HG02798 (cell line): ENCODE data around the gene TRO.

Experiments used
- ATAC-seq: cut with Tn5 transposase; IDR thresholded peaks from one replicate; pipeline ENCODE4 v1.9.1; 2021; ENCODE audit warnings: mild to moderate bottlenecking; ENCODE audit not compliant: unreplicated experiment, poor library complexity

Gene TRO, protein sequence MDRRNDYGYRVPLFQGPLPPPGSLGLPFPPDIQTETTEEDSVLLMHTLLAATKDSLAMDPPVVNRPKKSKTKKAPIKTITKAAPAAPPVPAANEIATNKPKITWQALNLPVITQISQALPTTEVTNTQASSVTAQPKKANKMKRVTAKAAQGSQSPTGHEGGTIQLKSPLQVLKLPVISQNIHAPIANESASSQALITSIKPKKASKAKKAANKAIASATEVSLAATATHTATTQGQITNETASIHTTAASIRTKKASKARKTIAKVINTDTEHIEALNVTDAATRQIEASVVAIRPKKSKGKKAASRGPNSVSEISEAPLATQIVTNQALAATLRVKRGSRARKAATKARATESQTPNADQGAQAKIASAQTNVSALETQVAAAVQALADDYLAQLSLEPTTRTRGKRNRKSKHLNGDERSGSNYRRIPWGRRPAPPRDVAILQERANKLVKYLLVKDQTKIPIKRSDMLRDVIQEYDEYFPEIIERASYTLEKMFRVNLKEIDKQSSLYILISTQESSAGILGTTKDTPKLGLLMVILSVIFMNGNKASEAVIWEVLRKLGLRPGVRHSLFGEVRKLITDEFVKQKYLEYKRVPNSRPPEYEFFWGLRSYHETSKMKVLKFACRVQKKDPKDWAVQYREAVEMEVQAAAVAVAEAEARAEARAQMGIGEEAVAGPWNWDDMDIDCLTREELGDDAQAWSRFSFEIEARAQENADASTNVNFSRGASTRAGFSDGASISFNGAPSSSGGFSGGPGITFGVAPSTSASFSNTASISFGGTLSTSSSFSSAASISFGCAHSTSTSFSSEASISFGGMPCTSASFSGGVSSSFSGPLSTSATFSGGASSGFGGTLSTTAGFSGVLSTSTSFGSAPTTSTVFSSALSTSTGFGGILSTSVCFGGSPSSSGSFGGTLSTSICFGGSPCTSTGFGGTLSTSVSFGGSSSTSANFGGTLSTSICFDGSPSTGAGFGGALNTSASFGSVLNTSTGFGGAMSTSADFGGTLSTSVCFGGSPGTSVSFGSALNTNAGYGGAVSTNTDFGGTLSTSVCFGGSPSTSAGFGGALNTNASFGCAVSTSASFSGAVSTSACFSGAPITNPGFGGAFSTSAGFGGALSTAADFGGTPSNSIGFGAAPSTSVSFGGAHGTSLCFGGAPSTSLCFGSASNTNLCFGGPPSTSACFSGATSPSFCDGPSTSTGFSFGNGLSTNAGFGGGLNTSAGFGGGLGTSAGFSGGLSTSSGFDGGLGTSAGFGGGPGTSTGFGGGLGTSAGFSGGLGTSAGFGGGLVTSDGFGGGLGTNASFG (N-terminal part only)

DNA sequence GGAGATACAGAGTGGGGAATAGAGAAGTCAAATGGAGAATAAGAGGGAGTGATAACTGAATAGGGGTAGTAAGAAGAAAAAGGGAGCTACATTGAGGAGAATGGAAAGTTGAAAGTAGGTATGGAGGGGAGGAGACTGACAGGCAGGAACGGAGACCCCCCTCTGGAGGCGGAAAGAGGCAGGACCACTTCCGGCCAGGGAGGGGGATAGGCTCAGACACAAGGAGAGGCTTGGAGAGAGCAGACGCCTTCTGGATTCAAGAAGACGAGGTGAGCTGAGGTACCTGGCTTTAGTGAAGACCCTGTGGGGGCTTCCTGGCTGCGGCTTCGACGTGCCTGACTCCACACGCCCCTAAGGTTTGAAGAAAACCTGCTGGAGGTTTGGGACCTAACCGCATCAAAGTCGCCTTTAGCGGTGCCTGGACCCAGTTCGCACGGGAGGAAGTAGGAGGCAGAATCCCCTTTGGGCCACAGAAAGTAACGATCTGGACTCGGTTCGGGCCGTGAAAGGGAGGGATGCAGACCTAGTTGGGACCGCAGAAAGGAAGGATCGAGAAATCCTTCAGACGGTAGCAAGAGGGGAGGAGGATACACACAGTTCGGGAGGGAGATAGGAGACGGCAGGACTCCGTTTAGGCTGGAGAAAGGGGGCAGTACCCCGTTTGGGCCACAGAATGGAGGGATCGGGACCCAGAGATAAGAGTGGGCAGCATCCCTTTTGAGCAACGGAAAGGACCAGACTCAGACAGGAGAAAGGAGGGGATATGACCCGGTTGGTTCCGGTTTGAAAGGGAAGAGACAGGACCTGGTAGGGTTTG is at the start of gene TRO:
Gene TRO, plus strand, starts transcription at position 215 of the 817 bp plus-strand sequence. CDS start 1,423 bp downstream, outside the sequence.
- ATAC-seq: peak; percentile 28

DNA sequence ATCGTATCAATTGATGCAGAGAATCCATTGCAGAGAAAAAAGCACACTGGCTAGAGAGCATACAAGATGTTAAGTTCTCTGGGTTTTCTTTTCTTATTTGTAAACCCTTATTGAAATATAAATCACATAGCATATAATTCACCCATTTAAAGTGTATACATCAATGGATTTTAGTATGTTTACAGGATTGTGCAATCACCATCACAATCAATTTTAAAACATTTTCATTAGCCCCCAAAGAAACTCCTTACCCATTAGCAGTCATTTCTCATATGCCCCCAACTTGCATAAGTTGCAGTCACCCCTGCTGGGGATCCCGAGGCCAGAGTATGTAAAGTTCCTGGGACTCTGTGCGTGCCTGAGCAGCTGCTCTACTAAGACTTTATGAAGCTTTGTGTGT is 34.9 kb upstream of the TRO start:
- no peak for ATAC-seq

DNA sequence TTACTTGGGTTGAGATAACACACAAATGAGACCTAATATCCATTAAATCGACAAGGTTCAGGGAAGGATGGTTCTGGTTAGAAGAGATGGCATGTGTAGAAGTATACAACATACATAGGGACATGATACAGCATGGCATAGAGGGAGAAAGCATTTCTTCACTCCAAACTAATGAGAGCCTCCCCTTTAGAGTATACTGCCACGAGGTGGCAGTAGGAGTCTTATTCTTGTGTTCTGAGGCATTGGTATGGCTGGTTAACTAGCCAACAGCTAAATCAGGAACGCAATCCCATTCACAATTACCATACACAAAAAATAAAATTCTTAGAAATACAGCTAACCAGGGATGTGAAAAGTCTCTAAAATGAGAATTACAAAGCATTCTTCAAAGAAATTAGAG is 29.1 kb upstream of the TRO start:
- ATAC-seq: peak; percentile 43

DNA sequence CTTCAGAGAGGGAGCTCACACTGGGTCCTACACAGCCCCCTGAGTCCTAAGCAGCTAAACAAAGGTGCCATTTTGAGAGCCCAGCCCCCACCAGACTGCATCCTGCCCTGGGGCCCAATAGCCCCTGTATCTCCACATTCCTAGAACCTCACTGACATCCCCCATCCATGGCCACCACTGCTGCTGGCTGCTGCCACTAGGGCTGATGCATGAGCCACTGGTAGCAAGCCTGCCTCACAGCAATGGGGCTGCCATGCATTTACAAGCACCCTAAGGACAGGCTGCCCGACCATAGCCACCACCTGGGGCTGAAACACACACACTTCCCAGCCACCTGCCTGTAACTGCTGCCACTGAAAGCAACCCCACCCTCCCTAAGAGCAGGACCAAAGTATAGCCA is 26.5 kb upstream of the TRO start:
- ATAC-seq: no peak

DNA sequence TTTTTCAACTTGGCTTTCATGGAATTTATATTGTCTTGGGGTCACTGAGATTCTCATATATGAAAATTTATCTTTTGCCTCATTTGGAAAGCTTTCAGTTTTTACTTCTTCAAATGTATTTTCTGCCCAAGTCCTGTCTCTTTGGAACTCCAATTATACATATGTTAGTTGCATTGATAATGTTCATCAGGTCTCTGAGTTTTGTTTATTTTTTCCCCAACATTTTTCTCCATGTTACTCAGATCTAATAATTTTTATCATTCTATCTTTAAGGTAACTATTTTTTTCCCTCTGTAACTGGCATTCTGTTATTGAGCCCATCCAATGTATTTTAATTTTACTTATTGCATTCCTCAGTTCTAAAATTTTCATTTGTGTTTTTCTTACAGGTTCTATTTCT is 10.7 kb upstream of the TRO start:
- ATAC-seq: no peak

DNA sequence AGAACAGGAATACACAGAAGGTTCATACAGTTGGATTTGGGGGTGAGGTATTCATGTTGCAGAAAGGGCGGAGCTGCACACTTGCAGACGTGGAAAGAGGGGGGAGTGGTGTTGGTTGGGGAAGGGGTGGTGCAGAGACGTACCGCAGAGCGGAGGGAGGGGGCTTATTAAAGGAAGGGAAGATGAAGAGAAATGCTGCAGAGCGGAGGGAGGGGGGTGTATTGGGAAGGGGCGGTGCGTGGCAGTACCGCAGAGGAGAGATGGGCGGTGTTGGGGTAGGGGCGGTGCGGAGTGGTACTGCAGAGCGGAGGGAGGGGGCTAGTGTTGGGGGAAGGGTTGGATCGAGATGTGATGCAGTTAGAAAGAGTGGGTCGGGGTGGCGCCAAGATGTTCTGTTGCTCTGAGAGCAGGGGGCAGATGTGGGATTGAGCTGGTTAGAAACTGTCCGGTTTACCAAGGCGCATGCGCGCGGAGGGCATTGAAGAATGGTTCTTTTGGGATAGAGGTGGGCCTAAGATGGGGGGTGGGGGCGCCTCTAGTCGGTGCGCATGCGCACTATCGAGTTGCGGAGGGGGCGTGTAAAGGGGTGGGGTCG is 900 bp downstream of the TRO start:
- peak; percentile 69 for ATAC-seq

DNA sequence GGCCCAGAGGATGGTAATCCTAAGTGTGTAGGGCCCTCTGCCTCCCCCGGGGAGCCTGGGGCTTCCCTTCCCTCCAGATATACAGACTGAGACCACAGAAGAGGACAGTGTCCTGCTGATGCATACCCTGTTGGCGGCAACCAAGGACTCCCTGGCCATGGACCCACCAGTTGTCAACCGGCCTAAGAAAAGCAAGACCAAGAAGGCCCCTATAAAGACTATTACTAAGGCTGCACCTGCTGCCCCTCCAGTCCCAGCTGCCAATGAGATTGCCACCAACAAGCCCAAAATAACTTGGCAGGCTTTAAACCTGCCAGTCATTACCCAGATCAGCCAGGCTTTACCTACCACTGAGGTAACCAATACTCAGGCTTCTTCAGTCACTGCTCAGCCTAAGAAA is 1.9 kb downstream of the TRO start:
- no peak for ATAC-seq

DNA sequence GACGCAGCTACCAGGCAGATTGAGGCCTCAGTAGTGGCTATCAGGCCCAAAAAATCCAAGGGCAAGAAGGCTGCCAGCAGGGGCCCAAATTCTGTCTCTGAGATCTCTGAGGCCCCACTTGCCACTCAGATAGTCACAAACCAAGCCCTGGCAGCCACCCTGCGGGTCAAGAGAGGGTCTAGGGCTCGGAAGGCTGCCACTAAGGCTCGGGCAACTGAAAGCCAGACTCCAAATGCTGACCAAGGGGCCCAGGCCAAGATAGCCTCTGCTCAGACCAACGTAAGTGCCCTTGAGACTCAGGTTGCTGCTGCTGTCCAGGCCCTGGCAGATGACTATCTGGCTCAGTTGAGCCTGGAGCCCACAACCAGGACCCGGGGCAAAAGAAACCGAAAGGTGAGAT is 2.8 kb downstream of the TRO start:
- no peak for ATAC-seq

DNA sequence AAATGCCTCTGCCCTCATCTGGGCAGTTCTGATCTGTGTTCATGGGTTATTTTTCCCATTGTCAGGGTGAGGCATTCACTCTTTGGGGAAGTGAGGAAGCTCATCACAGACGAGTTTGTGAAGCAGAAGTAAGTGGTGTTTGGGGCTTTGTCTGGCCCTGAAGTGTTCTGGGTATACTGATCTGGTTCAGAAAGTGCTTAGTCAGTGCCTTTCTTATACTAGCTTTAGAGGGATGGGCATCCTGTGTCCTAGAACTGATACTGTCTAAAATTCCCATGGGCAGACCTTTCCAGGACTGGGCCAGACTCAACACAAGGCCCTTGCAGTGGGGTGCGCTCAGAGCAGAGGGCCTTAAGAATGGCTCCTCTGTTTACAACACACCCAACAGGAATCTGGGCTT is 6.4 kb downstream of the TRO start:
- no peak for ATAC-seq

DNA sequence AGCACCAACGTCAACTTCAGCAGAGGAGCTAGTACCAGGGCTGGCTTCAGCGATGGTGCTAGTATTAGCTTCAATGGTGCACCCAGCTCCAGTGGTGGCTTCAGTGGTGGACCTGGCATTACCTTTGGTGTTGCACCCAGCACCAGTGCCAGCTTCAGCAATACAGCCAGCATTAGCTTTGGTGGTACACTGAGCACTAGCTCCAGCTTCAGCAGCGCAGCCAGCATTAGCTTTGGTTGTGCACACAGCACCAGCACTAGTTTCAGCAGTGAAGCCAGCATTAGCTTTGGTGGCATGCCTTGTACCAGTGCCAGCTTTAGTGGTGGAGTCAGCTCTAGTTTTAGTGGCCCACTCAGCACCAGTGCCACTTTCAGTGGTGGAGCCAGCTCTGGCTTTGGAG is 8.3 kb downstream of the TRO start:
- ATAC-seq: no peak

DNA sequence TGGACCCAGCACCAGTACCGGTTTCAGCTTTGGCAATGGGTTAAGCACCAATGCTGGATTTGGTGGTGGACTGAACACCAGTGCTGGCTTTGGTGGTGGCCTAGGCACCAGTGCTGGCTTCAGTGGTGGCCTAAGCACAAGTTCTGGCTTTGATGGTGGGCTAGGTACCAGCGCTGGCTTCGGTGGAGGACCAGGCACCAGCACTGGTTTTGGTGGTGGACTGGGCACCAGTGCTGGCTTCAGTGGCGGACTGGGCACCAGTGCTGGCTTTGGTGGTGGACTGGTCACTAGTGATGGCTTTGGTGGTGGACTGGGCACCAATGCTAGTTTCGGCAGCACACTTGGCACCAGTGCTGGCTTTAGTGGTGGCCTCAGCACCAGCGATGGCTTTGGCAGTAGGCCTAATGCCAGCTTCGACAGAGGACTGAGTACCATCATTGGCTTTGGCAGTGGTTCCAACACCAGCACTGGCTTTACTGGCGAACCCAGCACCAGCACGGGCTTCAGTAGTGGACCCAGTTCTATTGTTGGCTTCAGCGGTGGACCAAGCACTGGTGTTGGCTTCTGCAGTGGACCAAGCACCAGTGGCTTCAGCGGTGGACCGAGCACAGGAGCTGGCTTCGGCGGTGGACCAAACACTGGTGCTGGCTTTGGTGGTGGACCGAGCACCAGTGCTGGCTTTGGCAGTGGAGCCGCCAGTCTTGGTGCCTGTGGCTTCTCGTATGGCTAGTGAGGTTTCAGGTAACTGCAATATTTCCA is 9.8 kb downstream of the TRO start:
- no peak for ATAC-seq

DNA sequence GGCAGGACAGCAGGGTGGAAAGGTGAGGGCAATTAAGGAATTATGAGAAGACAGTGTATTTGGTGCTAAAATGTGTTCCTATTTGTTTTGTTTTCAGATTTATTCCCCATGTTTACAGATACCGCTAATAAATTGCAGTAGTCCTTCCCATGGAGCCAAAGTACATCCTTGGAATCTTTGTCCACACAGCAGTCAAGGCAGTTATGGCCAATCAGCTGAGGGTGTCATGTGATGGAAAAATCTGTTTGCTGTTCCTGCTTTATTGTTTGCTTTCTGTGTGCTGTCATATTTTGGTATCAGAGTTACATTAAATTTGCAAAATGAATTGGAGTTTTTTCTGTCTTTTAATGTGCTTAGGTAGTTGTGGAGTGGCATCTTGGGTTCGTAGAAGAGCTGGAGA is 10.5 kb downstream of the TRO start:
- ATAC-seq: no peak

DNA sequence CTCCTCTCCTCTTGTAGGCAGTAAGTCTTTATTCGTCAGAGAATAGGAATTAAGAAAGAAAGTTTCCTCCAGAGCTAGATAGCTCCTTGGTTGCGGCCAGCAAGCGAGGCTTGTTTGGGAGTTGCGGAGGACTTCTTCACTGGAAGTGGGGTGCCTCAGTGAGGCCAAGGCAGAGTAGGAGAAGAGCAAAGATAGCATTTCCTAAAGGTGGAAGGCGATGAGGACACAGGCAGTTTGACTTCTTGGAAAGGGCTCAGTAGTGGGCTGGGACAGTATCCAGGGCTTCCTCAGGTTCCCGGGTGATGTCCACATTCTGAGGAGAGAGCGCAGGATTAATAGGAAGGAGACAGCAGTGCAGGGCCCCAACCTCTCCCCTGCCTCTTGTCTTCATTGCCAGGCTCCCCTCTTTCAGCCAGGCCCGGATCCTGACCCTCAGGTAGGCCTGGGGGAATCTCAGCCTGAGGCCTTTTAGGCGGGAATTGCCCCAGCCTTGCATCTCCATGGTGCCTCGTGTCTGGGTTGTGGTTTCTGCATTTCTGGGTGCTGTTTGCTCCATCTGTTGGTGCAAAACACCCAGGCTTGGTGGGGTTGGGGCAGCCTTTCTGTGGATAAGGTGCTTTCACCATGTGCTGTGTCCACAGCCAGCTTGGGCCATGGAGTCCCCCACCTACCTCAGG is 12.7 kb downstream of the TRO start:
- no peak for ATAC-seq

DNA sequence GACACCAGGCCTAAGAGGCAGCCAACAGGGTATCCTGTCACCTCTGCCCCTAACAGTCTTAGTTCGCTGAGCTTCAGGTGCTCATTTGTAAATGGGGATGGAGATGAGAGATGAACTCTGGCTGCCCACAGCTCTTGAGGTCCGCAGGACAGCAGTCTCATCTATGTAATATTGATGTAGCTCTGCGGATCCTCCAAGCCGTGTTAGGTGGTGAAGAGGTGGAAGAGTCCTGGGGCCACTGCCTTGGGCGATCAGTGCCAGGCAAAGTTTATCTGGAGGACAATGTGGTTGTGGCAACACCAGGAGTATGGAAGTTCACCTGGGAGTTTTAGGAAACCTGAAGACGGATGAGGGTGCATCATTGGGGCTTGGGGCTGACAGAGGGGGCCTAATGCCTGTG is 13.4 kb downstream of the TRO start:
- ATAC-seq: no peak

DNA sequence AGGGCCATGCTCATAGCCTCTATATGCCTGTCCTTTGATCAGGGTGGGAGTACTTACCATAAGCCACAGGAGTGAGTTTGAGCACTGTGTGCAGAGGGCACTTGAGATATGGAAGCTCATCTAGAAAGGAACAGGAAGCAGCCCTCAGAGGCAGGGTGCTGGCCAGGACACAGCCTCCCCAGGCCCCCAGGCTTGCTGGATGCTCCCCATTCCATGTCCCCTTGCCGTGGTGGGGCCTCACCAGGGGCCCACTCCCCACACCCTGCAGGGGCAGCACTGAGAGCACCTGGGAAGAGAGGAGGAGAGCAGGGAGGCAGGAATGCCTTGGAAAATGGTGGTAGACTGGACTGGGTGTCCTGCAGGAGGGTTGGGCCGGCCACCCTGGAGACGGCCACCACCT is 14.3 kb downstream of the TRO start:
- no peak for ATAC-seq

DNA sequence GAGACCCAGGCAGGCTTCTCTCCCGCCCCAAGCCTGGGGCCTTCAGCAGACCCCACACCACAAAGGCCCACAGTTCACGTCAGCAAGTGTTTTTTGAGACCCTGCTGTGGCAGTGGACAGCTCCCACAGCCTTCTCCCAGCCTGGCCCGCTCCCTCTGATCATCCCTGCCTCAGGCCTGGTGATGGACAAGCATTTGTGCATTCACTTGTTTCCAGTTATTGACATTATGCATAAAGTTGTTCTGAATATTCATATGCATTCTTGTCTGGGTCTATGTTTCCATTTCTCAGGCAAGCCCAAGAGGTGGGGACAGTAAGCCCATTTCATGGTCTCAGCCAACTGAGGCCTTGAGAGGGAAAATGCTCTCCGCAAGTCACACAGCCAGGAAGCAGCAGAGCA is 14.7 kb downstream of the TRO start:
- ATAC-seq: no peak

DNA sequence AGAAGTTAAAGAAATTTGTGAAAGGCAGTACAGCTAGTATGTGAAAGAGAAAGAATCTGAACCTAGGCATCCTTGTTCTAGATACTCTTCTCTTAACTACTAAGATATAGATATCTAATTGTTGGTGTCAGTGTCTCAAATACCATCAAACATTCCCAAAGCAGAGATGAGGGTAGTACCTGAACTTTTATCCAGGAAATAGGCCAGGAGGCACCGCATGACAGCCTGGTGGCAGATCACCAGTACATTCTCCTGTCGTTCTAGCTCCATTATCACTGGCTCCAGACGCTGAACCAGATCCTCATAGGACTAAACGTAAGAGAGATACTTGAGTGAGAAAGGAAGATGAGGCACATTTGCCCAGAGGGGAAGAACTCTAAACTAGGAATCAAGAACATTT is 16.8 kb downstream of the TRO start:
- ATAC-seq: no peak

DNA sequence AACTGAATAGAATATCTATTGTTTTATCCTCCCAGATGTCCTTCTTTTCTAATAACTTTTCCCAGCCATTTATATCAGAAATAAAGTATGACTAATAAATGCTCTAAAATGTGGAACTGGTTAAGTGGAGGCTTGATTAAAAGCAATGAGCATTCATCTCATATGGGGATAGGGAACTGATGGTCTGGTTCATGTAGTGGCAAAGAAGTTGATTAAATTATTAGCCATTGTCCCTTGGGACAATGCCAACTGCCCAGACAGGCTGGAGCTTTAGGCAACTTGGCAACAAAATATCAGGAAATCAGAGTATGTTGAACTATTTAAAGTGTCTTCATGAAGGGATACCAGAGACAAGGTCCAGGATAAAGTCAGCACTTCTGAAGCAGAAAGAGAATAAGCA is 24.2 kb downstream of the TRO start:
- ATAC-seq: no peak
